ENCODE data around the gene METTL8. TPM values are rescaled to one million over a fixed set of nuclear protein-coding genes. Genes with fewer than 3 reads are reported as not detected.

The METTL8 gene
- total RNA-seq, 1 donor from 2014 or later, result 26.7 TPM

DNA sequence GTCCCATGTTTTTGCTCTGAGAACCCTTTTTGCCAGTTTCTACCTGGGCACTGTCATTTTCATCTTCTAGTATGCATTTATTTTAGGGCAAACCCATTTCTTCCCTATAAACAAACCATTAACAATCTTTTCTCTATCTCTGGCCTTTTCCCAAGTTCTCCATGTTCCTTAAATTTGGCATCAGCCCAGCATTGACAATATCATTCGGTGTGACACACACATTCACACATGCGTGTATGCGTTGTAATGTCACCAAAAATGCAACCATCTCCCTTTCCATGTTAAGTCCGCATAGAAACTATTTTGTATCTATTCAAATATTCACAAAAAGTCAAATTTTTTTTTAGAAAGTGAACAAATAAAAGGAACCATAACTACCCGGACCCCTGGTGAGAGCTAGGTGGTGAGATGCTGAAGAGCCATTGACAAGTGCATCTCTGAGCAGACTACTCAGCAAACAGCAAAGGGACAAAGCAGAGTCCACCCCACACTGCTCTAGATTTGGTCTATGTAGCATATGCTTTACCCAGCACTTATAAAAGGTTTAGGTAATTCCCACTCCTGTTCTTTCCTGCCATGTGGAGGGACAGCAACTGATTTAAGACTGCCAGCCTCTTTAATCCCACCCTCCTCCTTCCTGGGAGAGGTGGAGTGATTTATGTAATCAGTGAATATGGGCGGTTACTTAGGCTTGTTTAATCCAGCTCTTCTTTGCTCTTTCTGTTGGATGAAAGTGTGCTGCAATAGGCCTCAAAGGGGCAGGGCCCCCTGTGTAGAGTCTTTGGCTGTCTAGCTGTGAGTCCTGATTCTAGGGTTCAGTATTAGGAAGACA, 124.1 kb downstream of the METTL8 start:
- TF ChIP-seq, protein P1, sequence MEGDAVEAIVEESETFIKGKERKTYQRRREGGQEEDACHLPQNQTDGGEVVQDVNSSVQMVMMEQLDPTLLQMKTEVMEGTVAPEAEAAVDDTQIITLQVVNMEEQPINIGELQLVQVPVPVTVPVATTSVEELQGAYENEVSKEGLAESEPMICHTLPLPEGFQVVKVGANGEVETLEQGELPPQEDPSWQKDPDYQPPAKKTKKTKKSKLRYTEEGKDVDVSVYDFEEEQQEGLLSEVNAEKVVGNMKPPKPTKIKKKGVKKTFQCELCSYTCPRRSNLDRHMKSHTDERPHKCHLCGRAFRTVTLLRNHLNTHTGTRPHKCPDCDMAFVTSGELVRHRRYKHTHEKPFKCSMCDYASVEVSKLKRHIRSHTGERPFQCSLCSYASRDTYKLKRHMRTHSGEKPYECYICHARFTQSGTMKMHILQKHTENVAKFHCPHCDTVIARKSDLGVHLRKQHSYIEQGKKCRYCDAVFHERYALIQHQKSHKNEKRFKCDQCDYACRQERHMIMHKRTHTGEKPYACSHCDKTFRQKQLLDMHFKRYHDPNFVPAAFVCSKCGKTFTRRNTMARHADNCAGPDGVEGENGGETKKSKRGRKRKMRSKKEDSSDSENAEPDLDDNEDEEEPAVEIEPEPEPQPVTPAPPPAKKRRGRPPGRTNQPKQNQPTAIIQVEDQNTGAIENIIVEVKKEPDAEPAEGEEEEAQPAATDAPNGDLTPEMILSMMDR (IDR thresholded peaks at IDR 0.05; ENCODE audit: insufficient read depth, low read length, poor library complexity, severe bottlenecking), result no peak

GRCh38 chr2:171308280-171309054, 125.3 kb downstream of the METTL8 start:
- Histone ChIP-seq H3K27me3 (ENCODE audit: control insufficient read depth, insufficient read depth, low read length) (no peaks in the 10 kb centered on the region), H3K4me3 (ENCODE audit: low read depth, low read length) (no peak overlapping the region), H3K36me3 (ENCODE audit: control insufficient read depth, insufficient read depth, low read length) (no peaks in the 10 kb centered on the region)
- TF ChIP-seq, protein P1 (IDR thresholded peaks at IDR 0.05; ENCODE audit: insufficient read depth, low read length, poor library complexity, severe bottlenecking), result no peak
- DNase-seq (ENCODE audit: low read depth), result no peak

More for the DNA sequence above, 124.1 kb downstream of the METTL8 start:
- no peaks in the 10 kb centered on the region for H3K36me3 ChIP-seq (ENCODE audit: control insufficient read depth, insufficient read depth, low read length)
- H3K27me3 ChIP-seq (ENCODE audit: control insufficient read depth, insufficient read depth, low read length), result no peaks in the 10 kb centered on the region
- H3K4me3 ChIP-seq (ENCODE audit: low read depth, low read length), result no peak overlapping the region
- no peak for DNase-seq (ENCODE audit: low read depth)

DNA sequence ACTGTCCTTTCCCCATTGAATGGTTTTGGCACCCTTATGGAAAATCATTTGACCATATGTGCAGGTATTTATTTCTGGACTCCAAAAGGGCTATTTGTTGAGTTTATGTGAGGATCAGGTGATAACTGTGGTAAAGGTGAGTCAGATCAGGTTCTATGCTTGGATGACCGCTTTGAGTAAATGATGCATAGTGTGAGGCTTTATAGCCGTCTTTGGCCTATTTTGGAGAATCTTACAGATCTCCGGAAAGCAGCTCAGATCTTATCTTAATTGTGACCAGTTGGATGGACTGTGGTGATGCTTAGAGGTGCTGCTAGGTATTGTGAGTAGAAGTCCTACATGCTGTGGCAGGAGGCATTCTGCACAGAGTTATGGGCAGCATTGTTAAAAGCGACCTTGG, 126.2 kb downstream of the METTL8 start:
- TF ChIP-seq, protein P1 (IDR thresholded peaks at IDR 0.05; ENCODE audit: insufficient read depth, low read length, poor library complexity, severe bottlenecking), result no peak
- Histone ChIP-seq H3K27me3 (ENCODE audit: control insufficient read depth, insufficient read depth, low read length) (no peaks in the 10 kb centered on the region), H3K36me3 (ENCODE audit: control insufficient read depth, insufficient read depth, low read length) (no peaks in the 10 kb centered on the region), H3K4me3 (ENCODE audit: low read depth, low read length) (no peak overlapping the region)
- peak; percentile 42 for DNase-seq (ENCODE audit: low read depth)

DNA sequence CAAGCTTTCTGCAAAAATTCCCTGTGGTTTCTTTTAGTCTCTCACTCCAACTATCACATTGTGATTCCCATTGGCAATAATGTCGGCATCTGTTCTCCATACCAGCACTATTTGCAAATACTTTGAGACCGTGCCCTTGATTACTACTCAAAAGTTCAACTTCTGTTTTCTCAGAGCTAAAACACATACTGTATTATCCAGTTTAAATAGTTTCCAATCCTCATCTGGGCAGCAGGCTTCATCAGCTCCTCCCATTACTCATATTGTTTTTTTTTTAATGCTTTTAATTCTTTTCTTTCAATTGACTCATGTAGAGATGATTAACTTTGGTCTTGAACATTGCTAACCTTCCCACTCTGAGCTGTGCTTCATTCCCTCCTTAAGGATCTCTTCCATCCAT, 135.8 kb downstream of the METTL8 start:
- Histone ChIP-seq H3K4me3 (ENCODE audit: low read depth, low read length) (no peak overlapping the region), H3K27me3 (ENCODE audit: control insufficient read depth, insufficient read depth, low read length) (no peaks in the 10 kb centered on the region), H3K36me3 (ENCODE audit: control insufficient read depth, insufficient read depth, low read length) (no peaks in the 10 kb centered on the region)
- DNase-seq (ENCODE audit: low read depth), result peak; percentile 47
- TF ChIP-seq, protein P1 (IDR thresholded peaks at IDR 0.05; ENCODE audit: insufficient read depth, low read length, poor library complexity, severe bottlenecking), result no peak

- H3K4me3 ChIP-seq (ENCODE audit: low read depth, low read length), result no peak overlapping the region
- DNase-seq (ENCODE audit: low read depth), result no peak
- no peaks in the 10 kb centered on the region for H3K36me3 ChIP-seq (ENCODE audit: control insufficient read depth, insufficient read depth, low read length)
- TF ChIP-seq, protein P1 (IDR thresholded peaks at IDR 0.05; ENCODE audit: insufficient read depth, low read length, poor library complexity, severe bottlenecking), result no peak
- H3K27me3 ChIP-seq (ENCODE audit: control insufficient read depth, insufficient read depth, low read length), result no peaks in the 10 kb centered on the region
These were observed 139.2 kb downstream of the METTL8 start for GRCh38 chr2:171294608-171295007.

Measured in kidney epithelial cell (primary cell).